ENCODE measurements around the gene CUL9. TPM values are rescaled to one million over a fixed set of nuclear protein-coding genes. Genes with fewer than 3 reads are reported as not detected.

CUL9 gene
- total and polyA plus RNA-seq, 3 donors from 2014 or later: 90.6 to 110 (median 101) TPM

DNA sequence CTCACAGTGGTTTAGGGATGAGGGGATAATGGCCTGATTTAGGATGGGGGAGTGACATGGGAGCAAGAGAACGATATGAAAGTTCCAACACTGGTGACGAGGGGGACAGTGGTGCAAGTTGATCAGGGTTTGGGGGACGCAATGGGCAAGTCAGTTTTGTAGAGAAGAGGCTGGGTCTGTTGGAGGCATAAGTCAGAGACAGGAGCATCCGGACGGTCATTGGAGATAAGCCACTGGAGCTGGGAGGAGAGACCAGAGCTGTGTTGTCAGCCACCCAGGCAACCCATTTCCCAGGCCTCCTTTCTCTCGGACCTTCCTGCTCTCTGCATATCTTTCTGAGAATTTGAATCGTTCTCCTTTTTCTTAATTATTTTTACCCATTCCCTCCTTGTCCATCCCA, 37.8 kb downstream of the CUL9 start:
- WGBS, 2 donors: 89 to 93% methylated on average over 7 of the region's 7 CpGs
- no peaks in the 10 kb centered on the region for H3K36me3 ChIP-seq (ENCODE audit: low read depth, missing control alignments)

DNA sequence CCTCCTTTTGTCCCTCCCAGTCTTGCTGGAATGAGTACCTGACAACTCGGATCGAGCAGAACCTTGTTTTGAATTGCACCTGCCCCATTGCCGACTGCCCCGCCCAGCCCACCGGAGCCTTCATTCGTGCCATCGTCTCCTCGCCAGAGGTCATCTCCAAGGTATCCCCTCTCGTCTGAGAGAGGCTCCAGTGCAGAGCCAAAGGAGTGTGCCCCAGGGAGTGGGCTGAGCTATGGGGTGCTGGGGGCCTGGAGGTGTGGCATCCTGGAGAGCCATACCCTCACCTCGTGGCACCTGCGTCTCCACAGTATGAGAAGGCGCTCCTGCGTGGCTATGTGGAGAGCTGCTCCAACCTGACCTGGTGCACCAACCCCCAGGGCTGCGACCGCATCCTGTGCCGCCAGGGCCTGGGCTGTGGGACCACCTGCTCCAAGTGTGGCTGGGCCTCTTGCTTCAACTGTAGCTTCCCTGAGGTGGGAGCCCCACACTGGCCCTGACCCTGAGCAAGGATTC, 38.5 kb downstream of the CUL9 start:
- Histone ChIP-seq H3K4me1 (no peaks in the 10 kb centered on the region), H3K27ac (no peak overlapping the region), H3K27me3 (no peaks in the 10 kb centered on the region), H3K4me3 (no peak overlapping the region), H3K36me3 (ENCODE audit: low read depth, missing control alignments) (no peaks in the 10 kb centered on the region), H3K9me3 (no peaks in the 10 kb centered on the region)
- DNase-seq: no peak
- WGBS, 2 donors: 90 to 94% methylated on average over 5 to 16 of the region's 16 CpGs
- intact Hi-C loops (cut with DNase I; ENCODE audit: low total_unique reads): no loop called here
- TF ChIP-seq CTCF (IDR thresholded peaks at IDR 0.05) (no peak), POLR2A (IDR thresholded peaks at IDR 0.05) (no peak)

More for the DNA sequence above, 37.8 kb downstream of the CUL9 start:
- H3K4me1 ChIP-seq: no peaks in the 10 kb centered on the region
- no peaks in the 10 kb centered on the region for H3K9me3 ChIP-seq
- no peak for DNase-seq
- intact Hi-C loops (cut with DNase I; ENCODE audit: low total_unique reads): no loop called here
- no peak overlapping the region for H3K4me3 ChIP-seq
- H3K27ac ChIP-seq: no peak overlapping the region
- H3K27me3 ChIP-seq: no peaks in the 10 kb centered on the region
- no peak for TF ChIP-seq POLR2A (IDR thresholded peaks at IDR 0.05)
- no peak for TF ChIP-seq CTCF (IDR thresholded peaks at IDR 0.05)

DNA sequence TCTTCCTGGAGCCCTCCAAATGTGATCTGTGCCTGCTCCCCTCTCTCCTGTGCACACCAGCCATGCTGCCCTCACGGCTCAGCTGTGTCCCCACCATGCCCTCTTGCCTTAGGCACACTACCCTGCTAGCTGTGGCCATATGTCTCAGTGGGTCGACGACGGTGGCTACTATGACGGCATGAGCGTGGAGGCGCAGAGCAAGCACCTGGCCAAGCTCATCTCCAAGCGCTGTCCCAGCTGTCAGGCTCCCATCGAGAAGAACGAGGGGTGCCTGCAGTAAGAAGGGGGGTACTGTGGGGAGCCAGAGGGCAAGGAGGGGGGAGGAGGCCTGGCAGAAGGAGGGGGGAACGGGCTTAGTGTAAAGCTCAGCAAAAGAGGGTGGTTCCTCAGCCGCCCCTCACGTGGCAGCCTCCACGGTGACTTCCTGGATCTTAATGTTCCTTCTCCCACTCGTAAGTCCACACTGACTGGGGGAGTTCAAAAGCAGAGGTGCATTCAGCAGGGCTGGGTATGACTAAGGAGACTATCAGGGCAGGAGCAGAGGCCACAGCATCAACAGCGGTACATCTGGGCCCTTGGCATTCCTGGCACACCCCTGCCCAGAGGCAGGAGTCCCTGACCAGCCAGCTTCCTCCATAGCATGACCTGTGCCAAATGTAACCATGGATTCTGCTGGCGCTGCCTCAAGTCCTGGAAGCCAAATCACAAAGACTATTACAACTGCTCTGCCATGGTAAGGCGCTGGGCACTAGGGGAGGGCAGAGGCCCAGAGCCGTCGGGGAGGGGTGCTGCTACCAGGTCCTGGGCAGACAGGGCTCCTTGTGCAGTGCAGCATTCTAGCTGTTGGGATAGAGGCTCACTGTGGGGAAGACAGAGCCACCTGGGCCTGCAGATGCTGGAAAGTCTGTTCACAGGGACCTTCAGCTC, 39.3 kb downstream of the CUL9 start:
- Histone ChIP-seq H3K9me3 (no peaks in the 10 kb centered on the region), H3K27ac (no peak overlapping the region), H3K27me3 (no peaks in the 10 kb centered on the region), H3K4me1 (no peaks in the 10 kb centered on the region), H3K36me3 (ENCODE audit: low read depth, missing control alignments) (no peaks in the 10 kb centered on the region), H3K4me3 (no peak overlapping the region)
- intact Hi-C loops (cut with DNase I; ENCODE audit: low total_unique reads): no loop called here
- no peak for DNase-seq
- WGBS, 2 donors: 79 to 81% methylated on average over 17 to 20 of the region's 20 CpGs
- TF ChIP-seq CTCF (IDR thresholded peaks at IDR 0.05): no peak
- no peak for TF ChIP-seq POLR2A (IDR thresholded peaks at IDR 0.05)

- Histone ChIP-seq H3K27me3 (no peaks in the 10 kb centered on the region), H3K36me3 (ENCODE audit: low read depth, missing control alignments) (no peaks in the 10 kb centered on the region), H3K27ac (no peak overlapping the region), H3K9me3 (no peaks in the 10 kb centered on the region), H3K4me3 (no peak overlapping the region), H3K4me1 (no peaks in the 10 kb centered on the region)
- 87 to 91% methylated on average over 14 to 15 of the region's 15 CpGs for WGBS, 2 donors
- DNase-seq: no peak
- intact Hi-C loops (cut with DNase I; ENCODE audit: low total_unique reads): no loop called here
- TF ChIP-seq CTCF (IDR thresholded peaks at IDR 0.05): no peak
- TF ChIP-seq POLR2A (IDR thresholded peaks at IDR 0.05): no peak
Observed at GRCh38 chr6:43222418-43223059, 40.5 kb downstream of the CUL9 start.

Data from testis (tissue), 3 donors.